Fibroblast of mammary gland (primary cell): ENCODE results near the gene SMAP2.
A peak's percentile ranks its signal among the peaks of the same experiment; 100 is the strongest.

ENCODE experiments used
- DNase-seq: peaks from one replicate; pipeline ENCODE4 v3.0.0-alpha.2; 2010; ENCODE audit warnings: low read depth
- H3K4me3 ChIP-seq: 2 replicates; pipeline ENCODE4 v1.5.1; 2011; ENCODE audit warnings: low read depth, mild to moderate bottlenecking, low read length, moderate library complexity; ENCODE audit not compliant: control insufficient read depth
- TF ChIP-seq, protein P1 (sequence below): conservative IDR thresholded peaks from 2 replicates; pipeline ENCODE4 v1.5.1; 2011; ENCODE audit warnings: low read depth, low read length, inconsistent platforms; ENCODE audit not compliant: control insufficient read depth, insufficient read depth

SMAP2 gene

DNA sequence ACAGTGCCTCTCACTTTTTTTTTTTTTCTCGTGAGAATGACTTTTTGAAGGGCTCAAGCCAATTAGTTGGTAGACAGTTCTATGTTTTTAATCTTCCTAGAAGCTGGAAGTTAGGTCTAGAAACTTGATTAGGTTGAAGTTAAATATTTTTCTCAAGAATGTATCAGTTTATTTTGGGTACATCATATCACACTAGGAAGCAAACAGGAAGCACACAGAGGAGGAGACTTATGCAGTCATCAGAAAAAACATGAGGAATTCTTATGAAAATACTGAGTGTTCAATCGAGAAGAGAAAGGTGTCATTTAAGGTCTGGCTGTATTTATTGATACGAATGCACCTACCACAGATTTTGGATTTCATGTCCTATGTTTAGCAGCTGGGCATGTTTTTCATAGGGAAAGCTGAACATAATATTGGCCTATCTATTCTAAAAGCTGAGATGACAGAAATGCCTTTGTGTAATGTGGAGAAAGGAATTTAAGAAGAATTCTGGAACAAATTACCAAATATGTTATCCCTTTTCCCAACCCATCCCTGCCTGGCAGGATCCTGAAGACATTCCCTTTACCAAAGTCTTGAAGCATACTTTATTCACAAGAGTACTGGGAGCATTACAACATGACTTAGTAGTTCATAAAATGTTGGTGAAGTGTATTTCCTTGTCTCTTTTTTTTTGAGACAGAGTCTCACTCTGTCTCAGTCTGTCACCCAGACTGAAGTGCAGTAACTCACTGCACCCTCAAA, 59.3 kb downstream of the SMAP2 start:
- H3K4me3 ChIP-seq = no peak overlapping the region
- TF ChIP-seq, protein P1, sequence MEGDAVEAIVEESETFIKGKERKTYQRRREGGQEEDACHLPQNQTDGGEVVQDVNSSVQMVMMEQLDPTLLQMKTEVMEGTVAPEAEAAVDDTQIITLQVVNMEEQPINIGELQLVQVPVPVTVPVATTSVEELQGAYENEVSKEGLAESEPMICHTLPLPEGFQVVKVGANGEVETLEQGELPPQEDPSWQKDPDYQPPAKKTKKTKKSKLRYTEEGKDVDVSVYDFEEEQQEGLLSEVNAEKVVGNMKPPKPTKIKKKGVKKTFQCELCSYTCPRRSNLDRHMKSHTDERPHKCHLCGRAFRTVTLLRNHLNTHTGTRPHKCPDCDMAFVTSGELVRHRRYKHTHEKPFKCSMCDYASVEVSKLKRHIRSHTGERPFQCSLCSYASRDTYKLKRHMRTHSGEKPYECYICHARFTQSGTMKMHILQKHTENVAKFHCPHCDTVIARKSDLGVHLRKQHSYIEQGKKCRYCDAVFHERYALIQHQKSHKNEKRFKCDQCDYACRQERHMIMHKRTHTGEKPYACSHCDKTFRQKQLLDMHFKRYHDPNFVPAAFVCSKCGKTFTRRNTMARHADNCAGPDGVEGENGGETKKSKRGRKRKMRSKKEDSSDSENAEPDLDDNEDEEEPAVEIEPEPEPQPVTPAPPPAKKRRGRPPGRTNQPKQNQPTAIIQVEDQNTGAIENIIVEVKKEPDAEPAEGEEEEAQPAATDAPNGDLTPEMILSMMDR = no peak
- no peak for DNase-seq

DNA sequence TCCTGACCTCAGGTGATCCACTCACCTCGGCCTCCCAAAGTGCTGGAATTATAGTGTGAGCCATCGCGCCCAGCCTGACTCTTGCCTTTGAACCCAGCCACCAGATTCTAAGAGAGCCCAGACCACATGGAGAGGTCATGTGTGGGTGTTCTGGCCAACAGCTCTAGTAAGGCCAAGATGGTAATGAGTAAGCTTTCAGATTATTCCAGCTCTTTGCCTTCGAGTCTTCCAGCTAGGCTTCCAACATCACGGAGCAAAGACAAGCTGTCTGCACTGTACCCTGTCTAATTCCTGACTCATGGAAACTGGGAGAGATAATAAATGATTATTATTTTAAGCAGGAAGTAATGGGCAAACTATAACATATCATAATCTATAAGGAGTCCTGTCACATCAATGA, 61.9 kb downstream of the SMAP2 start:
- TF ChIP-seq, protein P1 = no peak
- H3K4me3 ChIP-seq = no peak overlapping the region
- peak; percentile 76 for DNase-seq

DNA sequence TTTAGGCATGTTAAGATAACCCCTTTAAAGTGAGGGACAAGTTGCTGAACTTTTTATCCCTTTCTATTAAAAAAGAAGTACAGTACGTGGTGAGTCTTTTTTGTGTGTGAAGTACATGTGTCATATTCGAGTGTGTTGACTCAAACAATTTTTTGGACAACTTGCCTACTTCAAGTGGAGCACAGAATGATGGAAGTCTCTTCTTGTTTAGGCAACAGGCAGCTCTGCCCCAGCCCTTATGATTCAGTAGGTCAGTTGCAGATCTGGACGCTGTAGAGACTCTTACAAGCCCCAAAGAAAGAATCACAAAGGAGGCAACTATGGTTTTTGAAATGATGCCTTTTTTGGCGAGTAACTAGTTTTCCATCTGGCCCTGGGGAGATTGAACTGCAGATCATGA, 62.3 kb downstream of the SMAP2 start:
- H3K4me3 ChIP-seq = no peak overlapping the region
- TF ChIP-seq, protein P1 = no peak

DNA sequence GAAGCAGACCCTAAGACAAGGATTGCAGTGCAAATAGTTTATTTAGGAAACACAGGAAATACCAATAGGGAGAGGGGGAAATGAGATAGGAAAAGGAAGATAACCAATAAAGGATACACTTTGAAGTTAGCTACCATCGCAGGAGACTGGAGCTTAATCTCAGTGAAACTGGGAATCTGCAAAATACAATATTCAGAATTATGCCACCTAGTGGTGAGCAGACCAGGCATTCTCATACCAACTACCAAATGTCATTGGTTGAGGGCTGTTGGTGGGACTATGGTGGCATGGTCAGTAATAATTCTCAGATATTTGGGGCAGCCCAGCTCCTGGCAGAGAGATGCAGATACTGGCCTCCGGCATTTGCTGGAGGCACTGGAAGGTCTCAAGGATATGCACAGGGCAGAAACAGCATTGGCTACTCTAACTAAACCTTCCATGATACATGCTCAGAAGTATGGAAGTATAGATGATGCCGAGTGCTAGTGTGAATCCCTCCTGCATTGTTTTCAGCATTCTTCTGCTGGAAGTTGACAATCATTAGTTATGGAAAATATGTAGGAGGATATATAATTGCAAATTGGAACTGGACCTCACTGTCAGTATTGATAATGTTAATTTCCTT, 65.0 kb downstream of the SMAP2 start:
- peak; percentile 44 for DNase-seq
- H3K4me3 ChIP-seq = no peak overlapping the region
- TF ChIP-seq, protein P1 = peak; percentile 81

More for the DNA sequence above, 62.3 kb downstream of the SMAP2 start:
- DNase-seq = peak; percentile 56

DNA sequence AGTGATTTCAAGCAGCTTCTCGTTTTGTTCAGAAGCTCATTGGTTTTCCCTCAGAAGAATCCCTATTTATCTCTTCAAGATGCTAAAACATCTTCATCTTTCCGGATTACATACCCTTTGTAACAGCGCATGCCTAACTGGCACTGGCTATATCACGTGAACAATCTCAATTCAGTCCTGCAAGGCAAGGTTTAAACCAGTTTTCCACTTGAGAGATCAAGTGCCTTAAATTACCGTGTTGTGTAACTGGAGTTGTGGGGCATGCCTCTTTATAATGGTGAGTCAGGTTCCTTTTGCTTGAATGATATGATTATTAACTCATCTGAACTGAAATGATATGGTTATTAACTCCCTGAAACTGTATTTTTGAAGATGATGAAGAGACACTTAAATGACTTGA, 65.7 kb downstream of the SMAP2 start:
- DNase-seq = no peak
- H3K4me3 ChIP-seq = no peak overlapping the region
- TF ChIP-seq, protein P1 = no peak

DNA sequence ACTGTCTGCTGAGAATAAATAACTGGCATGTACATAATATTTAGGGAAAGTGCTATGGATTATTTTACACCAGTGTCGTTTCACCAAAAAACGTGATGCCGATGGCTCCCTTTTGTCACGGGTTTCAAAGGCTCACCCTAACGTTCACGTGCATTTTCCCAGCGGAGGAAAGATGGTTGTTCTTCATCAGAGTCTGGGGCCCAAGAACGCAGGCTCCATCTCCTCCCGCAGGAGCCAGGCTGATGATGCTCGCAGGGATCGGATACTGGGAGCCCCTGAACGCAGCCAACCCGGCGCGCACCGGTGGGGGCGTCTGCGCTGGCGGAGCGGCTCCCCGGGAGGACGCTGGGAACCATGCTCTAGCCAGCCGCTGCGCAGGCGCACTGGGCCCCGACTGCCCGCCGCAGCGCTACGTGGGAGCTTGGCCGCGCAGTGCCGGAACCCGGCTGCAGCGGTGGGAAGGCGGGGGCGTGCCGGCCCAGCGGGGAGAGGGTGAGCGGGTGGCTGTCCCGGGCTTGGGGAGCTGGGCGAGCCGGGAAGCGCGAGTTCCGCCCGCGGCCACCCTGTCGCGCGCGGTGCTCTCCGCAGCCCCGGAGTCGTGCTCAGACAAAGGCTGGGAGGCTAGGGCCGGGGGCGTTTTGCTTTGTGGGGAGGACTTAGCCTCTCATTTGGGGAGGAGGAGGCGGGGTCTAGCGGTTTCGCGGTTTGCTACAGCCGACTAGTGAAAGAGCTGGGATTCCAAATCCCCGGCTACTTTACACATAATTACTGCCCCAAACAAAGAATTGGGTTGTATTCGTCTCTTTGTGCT, 76.4 kb downstream of the SMAP2 start, which contains the start of gene ZFP69B:
Gene ZFP69B (plus strand): TSS at position 793 of the 811 bp plus-strand sequence. CDS start 486 bp downstream, outside the sequence.
- peak; percentile 88 for DNase-seq
- TF ChIP-seq, protein P1 = no peak
- H3K4me3 ChIP-seq = peak within 1 kb of the TSS; percentile 72
